Omental fat pad (tissue), 4 donors: ENCODE measurements around the gene ZNF664. TPM values are rescaled to one million over a fixed set of nuclear protein-coding genes. Genes with fewer than 3 reads are reported as not detected.

Experiments
- ATAC-seq: fragments of 150-250 bp; one replicate; pipeline ENCODE4 v1.9.1; 2016; ENCODE audit warnings: mild to moderate bottlenecking, moderate library complexity; ENCODE audit not compliant: low FRiP score
- DNase-seq: peaks from one replicate; pipeline ENCODE4 v3.0.0-alpha.2; 2019; ENCODE audit warnings: low spot score
- total RNA-seq, 4 donors: library from RNA; depleted of rRNA; stranded (reverse); fragments of >200 nt; gene quantifications; one replicate each; pipeline ENCODE4 v1.1.0, GENCODE V29; 2016
- TF ChIP-seq, protein P1 (sequence below), 3 donors: fragments of 450-650 bp; IDR thresholded peaks; one replicate each; pipeline ENCODE4 v1.5.1; 2016 to 2017; ENCODE audit warnings: antibody characterized with exemption in 3 of 3, mild to moderate bottlenecking in 3 of 3, moderate library complexity in 2 of 3

ZNF664 gene
- total RNA-seq, 4 donors from 2014 or later, result 61.8 to 96.0 (median 71.5) TPM

GRCh38 chr12:124046456-124046740 is 73.4 kb downstream of the ZNF664 start:
- TF ChIP-seq, protein P1, sequence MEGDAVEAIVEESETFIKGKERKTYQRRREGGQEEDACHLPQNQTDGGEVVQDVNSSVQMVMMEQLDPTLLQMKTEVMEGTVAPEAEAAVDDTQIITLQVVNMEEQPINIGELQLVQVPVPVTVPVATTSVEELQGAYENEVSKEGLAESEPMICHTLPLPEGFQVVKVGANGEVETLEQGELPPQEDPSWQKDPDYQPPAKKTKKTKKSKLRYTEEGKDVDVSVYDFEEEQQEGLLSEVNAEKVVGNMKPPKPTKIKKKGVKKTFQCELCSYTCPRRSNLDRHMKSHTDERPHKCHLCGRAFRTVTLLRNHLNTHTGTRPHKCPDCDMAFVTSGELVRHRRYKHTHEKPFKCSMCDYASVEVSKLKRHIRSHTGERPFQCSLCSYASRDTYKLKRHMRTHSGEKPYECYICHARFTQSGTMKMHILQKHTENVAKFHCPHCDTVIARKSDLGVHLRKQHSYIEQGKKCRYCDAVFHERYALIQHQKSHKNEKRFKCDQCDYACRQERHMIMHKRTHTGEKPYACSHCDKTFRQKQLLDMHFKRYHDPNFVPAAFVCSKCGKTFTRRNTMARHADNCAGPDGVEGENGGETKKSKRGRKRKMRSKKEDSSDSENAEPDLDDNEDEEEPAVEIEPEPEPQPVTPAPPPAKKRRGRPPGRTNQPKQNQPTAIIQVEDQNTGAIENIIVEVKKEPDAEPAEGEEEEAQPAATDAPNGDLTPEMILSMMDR (IDR thresholded peaks at IDR 0.05), result no peak
- no peak for DNase-seq
- no peak for ATAC-seq

GRCh38 chr12:124047045-124047566 is 74.1 kb downstream of the ZNF664 start:
- TF ChIP-seq, protein P1 (IDR thresholded peaks at IDR 0.05), result no peak

GRCh38 chr12:124049451-124050094 is 76.6 kb downstream of the ZNF664 start:
- no peak for ATAC-seq
- TF ChIP-seq, protein P1 (IDR thresholded peaks at IDR 0.05), result no peak
- no peak for DNase-seq

More at GRCh38 chr12:124047045-124047566, 74.1 kb downstream of the ZNF664 start:
- ATAC-seq (no peak), DNase-seq (no peak)

DNA sequence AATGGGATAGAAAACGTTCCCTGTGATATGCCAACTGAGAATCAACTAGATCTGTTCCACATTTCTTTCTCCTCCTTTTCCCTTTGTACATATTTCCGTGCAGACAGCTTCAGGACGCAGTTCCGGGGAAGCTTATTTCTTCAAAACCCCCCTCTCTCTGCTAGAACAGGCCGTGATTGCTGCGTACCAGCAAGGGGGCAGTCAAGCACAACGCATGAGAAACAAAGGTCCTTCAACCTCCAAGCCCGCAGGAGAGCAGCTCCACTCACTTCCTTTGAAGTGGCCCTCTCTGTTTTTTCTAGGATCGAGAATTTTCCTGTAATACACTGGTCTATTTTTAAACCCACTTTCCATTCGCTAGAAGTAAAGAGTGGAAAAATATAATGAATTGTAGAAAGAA is 80.8 kb downstream of the ZNF664 start:
- TF ChIP-seq, protein P1 (IDR thresholded peaks at IDR 0.05), result no peak
- no peak for DNase-seq
- peak; percentile 66 for ATAC-seq

DNA sequence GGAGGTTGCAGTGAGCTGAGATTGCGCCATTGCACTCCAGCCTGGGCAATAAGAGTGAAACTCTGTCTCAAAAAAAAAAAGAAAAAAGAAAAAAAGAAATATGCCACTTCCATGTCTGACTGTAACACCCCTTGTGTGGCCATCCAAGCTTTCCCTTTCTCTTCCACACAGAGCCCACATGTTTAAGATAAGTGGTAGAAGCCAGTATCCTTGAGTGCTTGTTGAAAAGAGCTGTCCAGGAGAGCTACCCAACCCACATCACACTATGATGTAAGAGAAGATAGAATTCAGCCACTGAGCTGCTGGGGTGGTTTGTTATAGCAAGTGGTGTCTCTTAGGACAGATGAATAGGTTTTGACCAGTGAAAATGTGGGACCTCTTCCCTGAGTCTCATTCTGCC is 82.1 kb downstream of the ZNF664 start:
- ATAC-seq (no peak), DNase-seq (no peak)
- TF ChIP-seq, protein P1 (IDR thresholded peaks at IDR 0.05), result no peak

- TF ChIP-seq, protein P1 (IDR thresholded peaks at IDR 0.05), result no peak
- DNase-seq (no peak), ATAC-seq (no peak)
Measured at GRCh38 chr12:124057691-124058090, 84.7 kb downstream of the ZNF664 start.

- TF ChIP-seq, protein P1 (IDR thresholded peaks at IDR 0.05), result no peak
- no peak for DNase-seq
Measured at GRCh38 chr12:124059752-124060151, 86.7 kb downstream of the ZNF664 start.

More at GRCh38 chr12:124059752-124060151, 86.7 kb downstream of the ZNF664 start:
- no peak for ATAC-seq
